HEK293 (cell line): ENCODE data around the gene TPSAB1.
A peak's percentile ranks its signal among the peaks of the same experiment; 100 is the strongest.

ENCODE experiments used
- HOXC10 ChIP-seq: sonication (generic); formaldehyde crosslinking; IDR thresholded peaks from 2 replicates; pipeline ENCODE4 v1.8.1; 2023; ENCODE audit warnings: mild to moderate bottlenecking, missing genetic modification reagents
- MEIS1 ChIP-seq: sonication (generic); formaldehyde crosslinking; IDR thresholded peaks from 2 replicates; pipeline ENCODE4 v1.8.1; 2022; ENCODE audit warnings: missing genetic modification reagents, mild to moderate bottlenecking, borderline replicate concordance
- MYNN ChIP-seq: fragments of 450-650 bp; formaldehyde crosslinking; IDR thresholded peaks from 2 replicates; pipeline ENCODE4 v1.5.1; 2016; ENCODE audit warnings: missing biosample characterization, missing genetic modification characterization, borderline replicate concordance
- MZF1 ChIP-seq: fragments of 450-650 bp; formaldehyde crosslinking; IDR thresholded peaks from 2 replicates; pipeline ENCODE4 v1.5.1; 2017; ENCODE audit warnings: missing biosample characterization, missing genetic modification characterization, borderline replicate concordance
- OVOL3 ChIP-seq: fragments of 450-650 bp; formaldehyde crosslinking; IDR thresholded peaks from 2 replicates; pipeline ENCODE4 v1.5.1; 2016; ENCODE audit warnings: missing biosample characterization, missing genetic modification characterization
- PRDM1 ChIP-seq: fragments of 450-650 bp; formaldehyde crosslinking; IDR thresholded peaks from 2 replicates; pipeline ENCODE4; 2016; ENCODE audit warnings: missing biosample characterization, missing genetic modification characterization
- WT1 ChIP-seq: fragments of 450-650 bp; formaldehyde crosslinking; IDR thresholded peaks from 2 replicates; pipeline ENCODE4 v1.5.1; 2016; ENCODE audit warnings: missing biosample characterization, missing genetic modification characterization
- ZBTB17 ChIP-seq: fragments of 450-650 bp; formaldehyde crosslinking; IDR thresholded peaks from 2 replicates; pipeline ENCODE4 v1.5.1; 2016; ENCODE audit warnings: missing biosample characterization, missing genetic modification characterization
- ZEB2 ChIP-seq: fragments of 450-650 bp; formaldehyde crosslinking; IDR thresholded peaks from 2 replicates; pipeline ENCODE4 v1.5.1; 2016; ENCODE audit warnings: missing biosample characterization, missing genetic modification characterization
- ZNF140 ChIP-seq: fragments of 450-650 bp; formaldehyde crosslinking; IDR thresholded peaks from 2 replicates; pipeline ENCODE4 v1.5.1; 2016; ENCODE audit warnings: missing biosample characterization, missing genetic modification characterization
- ZNF146 ChIP-seq: fragments of 450-650 bp; formaldehyde crosslinking; IDR thresholded peaks from 2 replicates; pipeline ENCODE4 v1.5.1; 2016; ENCODE audit warnings: missing biosample characterization, missing genetic modification characterization
- ZNF404 ChIP-seq: fragments of 450-650 bp; formaldehyde crosslinking; IDR thresholded peaks from 2 replicates; pipeline ENCODE4 v1.5.1; 2017; ENCODE audit warnings: missing biosample characterization, missing genetic modification characterization
- ZNF521 ChIP-seq: fragments of 450-650 bp; formaldehyde crosslinking; IDR thresholded peaks from 2 replicates; pipeline ENCODE4 v1.5.1; 2017; ENCODE audit warnings: missing biosample characterization, mild to moderate bottlenecking, missing genetic modification characterization
- ZNF600 ChIP-seq: fragments of 450-650 bp; formaldehyde crosslinking; IDR thresholded peaks from 2 replicates; pipeline ENCODE4 v1.5.1; 2016; ENCODE audit warnings: missing biosample characterization, missing genetic modification characterization
- ZNF623 ChIP-seq: fragments of 450-650 bp; formaldehyde crosslinking; IDR thresholded peaks from 2 replicates; pipeline ENCODE4 v1.5.1; 2016; ENCODE audit warnings: missing biosample characterization, missing genetic modification characterization
- ZNF629 ChIP-seq: fragments of 450-650 bp; formaldehyde crosslinking; IDR thresholded peaks from 2 replicates; pipeline ENCODE4 v1.5.1; 2017; ENCODE audit warnings: missing biosample characterization, missing genetic modification characterization
- ZNF768 ChIP-seq: fragments of 450-650 bp; formaldehyde crosslinking; IDR thresholded peaks from 2 replicates; pipeline ENCODE4 v1.5.1; 2018; ENCODE audit warnings: missing biosample characterization, mild to moderate bottlenecking, missing genetic modification characterization
- TF ChIP-seq, protein P1 (sequence below): fragments of 450-650 bp; formaldehyde crosslinking; IDR thresholded peaks from 2 replicates; pipeline ENCODE4 v1.5.1; 2016; ENCODE audit warnings: missing biosample characterization, missing genetic modification characterization
- TF ChIP-seq, protein P2 (sequence below): fragments of 450-650 bp; formaldehyde crosslinking; IDR thresholded peaks from 2 replicates; pipeline ENCODE4; 2016; ENCODE audit warnings: missing biosample characterization, missing genetic modification characterization
- TF ChIP-seq, protein P3 (sequence below): sonication (generic); formaldehyde crosslinking; IDR thresholded peaks from 2 replicates; pipeline ENCODE4 v1.8.1; 2022; ENCODE audit warnings: mild to moderate bottlenecking, moderate library complexity, missing genetic modification reagents
- TF ChIP-seq, protein P4 (sequence below): fragments of 450-650 bp; formaldehyde crosslinking; IDR thresholded peaks from 2 replicates; pipeline ENCODE4 v1.5.1; 2016; ENCODE audit warnings: missing biosample characterization, missing genetic modification characterization
- TF ChIP-seq, protein P5 (sequence below): fragments of 450-650 bp; formaldehyde crosslinking; IDR thresholded peaks from 2 replicates; pipeline ENCODE4 v1.5.1; 2016; ENCODE audit warnings: missing biosample characterization, missing genetic modification characterization
- TF ChIP-seq, protein P6 (sequence below): fragments of 450-650 bp; IDR thresholded peaks from 2 replicates; pipeline ENCODE4 v1.5.1; 2018; ENCODE audit warnings: missing biosample characterization, mild to moderate bottlenecking, missing genetic modification characterization
- TF ChIP-seq, protein P7 (sequence below): fragments of 450-650 bp; formaldehyde crosslinking; conservative IDR thresholded peaks from 2 replicates; pipeline ENCODE4 v1.5.1; 2016; ENCODE audit warnings: low read depth, missing biosample characterization, missing genetic modification characterization
- TF ChIP-seq, protein P8 (sequence below): fragments of 450-650 bp; IDR thresholded peaks from 2 replicates; pipeline ENCODE4 v1.5.1; 2018; ENCODE audit warnings: missing biosample characterization, missing genetic modification characterization

The TPSAB1 gene

DNA sequence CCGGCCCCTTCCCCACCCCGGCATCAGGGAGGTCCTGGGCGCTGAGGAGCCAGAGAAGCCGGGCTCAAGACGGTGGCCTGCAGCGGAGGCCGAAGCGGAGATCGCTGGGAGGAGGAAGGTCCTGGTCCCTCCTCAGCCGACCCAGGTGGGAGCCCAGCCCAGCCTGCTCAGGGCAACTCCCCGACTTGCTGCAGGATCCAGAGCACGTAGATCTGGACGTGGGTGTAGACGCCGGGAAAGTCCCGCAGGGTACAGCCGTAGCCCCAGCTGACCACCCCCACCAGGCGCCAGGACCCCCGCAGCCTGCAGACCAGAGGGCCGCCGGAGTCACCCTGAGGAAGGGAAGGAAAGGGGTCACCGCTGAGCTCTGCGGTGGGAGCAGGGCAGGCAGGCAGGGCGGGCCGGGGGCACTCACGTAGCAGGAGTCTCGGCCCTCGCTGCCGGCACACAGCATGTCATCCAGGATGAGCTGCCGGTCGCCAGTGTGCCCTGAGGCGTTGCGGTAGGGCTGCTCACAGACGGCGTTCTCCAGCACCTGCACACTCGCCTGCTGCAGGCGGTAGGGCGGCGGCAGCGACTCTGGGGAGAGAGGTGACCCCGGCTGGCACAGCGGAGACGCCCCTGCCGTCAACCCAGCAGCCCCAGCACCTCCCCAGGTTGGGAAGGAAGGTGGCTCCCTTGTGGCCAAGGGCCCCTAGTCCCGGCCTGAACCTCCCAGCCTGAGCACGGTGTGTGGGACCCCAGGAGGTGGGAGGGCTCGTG, 20.8 kb downstream of the TPSAB1 start (continued):
- TF ChIP-seq ZBTB17 (peak; percentile 26; the same call in 1 of the 2 replicates), MYNN (tag by site-specific recombination) (no peak), PRDM1 (tag by site-specific recombination) (no peak), HOXC10 (no peak), MZF1 (tag by site-specific recombination) (no peak), ZNF768 (no peak), ZNF146 (tag by site-specific recombination) (no peak), OVOL3 (tag by site-specific recombination) (no peak), ZNF629 (tag by site-specific recombination) (no peak), ZEB2 (tag by site-specific recombination) (no peak), ZNF140 (no peak), ZNF404 (tag by site-specific recombination) (no peak), ZNF521 (tag by site-specific recombination) (no peak), WT1 (tag by site-specific recombination) (no peak), ZNF623 (tag by site-specific recombination) (no peak), ZNF600 (tag by site-specific recombination) (0 out of 2 replicates have a peak, but pooled peaks have one; percentile 31), MEIS1 (CRISPR knock-in tag) (no peak)
- TF ChIP-seq, protein P1, sequence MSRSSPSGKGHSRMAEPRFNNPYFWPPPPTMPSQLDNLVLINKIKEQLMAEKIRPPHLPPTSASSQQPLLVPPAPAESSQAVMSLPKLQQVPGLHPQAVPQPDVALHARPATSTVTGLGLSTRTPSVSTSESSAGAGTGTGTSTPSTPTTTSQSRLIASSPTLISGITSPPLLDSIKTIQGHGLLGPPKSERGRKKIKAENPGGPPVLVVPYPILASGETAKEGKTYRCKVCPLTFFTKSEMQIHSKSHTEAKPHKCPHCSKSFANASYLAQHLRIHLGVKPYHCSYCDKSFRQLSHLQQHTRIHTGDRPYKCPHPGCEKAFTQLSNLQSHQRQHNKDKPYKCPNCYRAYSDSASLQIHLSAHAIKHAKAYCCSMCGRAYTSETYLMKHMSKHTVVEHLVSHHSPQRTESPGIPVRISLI (tag by site-specific recombination): no peak
- TF ChIP-seq, protein P2, sequence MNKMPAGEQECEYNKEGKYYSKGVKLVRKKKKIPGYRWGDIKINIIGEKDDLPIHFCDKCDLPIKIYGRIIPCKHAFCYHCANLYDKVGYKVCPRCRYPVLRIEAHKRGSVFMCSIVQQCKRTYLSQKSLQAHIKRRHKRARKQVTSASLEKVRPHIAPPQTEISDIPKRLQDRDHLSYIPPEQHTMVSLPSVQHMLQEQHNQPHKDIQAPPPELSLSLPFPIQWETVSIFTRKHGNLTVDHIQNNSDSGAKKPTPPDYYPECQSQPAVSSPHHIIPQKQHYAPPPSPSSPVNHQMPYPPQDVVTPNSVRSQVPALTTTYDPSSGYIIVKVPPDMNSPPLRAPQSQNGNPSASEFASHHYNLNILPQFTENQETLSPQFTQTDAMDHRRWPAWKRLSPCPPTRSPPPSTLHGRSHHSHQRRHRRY (tag by site-specific recombination): no peak
- TF ChIP-seq, protein P3, sequence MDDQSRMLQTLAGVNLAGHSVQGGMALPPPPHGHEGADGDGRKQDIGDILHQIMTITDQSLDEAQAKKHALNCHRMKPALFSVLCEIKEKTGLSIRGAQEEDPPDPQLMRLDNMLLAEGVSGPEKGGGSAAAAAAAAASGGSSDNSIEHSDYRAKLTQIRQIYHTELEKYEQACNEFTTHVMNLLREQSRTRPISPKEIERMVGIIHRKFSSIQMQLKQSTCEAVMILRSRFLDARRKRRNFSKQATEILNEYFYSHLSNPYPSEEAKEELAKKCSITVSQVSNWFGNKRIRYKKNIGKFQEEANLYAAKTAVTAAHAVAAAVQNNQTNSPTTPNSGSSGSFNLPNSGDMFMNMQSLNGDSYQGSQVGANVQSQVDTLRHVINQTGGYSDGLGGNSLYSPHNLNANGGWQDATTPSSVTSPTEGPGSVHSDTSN (CRISPR knock-in tag): 0 out of 2 replicates have a peak, but pooled peaks have one; percentile 40
- TF ChIP-seq, protein P4, sequence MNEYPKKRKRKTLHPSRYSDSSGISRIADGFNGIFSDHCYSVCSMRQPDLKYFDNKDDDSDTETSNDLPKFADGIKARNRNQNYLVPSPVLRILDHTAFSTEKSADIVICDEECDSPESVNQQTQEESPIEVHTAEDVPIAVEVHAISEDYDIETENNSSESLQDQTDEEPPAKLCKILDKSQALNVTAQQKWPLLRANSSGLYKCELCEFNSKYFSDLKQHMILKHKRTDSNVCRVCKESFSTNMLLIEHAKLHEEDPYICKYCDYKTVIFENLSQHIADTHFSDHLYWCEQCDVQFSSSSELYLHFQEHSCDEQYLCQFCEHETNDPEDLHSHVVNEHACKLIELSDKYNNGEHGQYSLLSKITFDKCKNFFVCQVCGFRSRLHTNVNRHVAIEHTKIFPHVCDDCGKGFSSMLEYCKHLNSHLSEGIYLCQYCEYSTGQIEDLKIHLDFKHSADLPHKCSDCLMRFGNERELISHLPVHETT: no peak
- TF ChIP-seq, protein P5, sequence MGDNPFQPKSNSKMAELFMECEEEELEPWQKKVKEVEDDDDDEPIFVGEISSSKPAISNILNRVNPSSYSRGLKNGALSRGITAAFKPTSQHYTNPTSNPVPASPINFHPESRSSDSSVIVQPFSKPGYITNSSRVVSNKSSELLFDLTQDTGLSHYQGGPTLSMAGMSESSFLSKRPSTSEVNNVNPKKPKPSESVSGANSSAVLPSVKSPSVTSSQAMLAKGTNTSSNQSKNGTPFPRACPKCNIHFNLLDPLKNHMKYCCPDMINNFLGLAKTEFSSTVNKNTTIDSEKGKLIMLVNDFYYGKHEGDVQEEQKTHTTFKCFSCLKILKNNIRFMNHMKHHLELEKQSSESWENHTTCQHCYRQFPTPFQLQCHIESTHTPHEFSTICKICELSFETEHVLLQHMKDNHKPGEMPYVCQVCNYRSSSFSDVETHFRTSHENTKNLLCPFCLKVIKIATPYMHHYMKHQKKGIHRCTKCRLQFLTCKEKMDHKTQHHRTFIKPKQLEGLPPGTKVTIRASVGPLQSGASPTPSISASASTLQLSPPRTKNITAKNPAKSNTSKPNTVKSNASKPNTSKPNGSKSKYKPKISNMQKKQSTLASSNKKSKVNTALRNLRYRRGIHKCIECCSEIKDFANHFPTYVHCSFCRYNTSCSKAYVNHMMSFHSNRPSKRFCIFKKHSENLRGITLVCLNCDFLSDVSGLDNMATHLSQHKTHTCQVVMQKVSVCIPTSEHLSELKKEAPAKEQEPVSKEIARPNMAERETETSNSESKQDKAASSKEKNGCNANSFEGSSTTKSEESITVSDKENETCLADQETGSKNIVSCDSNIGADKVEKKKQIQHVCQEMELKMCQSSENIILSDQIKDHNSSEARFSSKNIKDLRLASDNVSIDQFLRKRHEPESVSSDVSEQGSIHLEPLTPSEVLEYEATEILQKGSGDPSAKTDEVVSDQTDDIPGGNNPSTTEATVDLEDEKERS (tag by site-specific recombination): no peak
- TF ChIP-seq, protein P6, sequence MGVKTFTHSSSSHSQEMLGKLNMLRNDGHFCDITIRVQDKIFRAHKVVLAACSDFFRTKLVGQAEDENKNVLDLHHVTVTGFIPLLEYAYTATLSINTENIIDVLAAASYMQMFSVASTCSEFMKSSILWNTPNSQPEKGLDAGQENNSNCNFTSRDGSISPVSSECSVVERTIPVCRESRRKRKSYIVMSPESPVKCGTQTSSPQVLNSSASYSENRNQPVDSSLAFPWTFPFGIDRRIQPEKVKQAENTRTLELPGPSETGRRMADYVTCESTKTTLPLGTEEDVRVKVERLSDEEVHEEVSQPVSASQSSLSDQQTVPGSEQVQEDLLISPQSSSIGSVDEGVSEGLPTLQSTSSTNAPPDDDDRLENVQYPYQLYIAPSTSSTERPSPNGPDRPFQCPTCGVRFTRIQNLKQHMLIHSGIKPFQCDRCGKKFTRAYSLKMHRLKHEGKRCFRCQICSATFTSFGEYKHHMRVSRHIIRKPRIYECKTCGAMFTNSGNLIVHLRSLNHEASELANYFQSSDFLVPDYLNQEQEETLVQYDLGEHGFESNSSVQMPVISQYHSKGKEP (tag by site-specific recombination): no peak
- TF ChIP-seq, protein P7, sequence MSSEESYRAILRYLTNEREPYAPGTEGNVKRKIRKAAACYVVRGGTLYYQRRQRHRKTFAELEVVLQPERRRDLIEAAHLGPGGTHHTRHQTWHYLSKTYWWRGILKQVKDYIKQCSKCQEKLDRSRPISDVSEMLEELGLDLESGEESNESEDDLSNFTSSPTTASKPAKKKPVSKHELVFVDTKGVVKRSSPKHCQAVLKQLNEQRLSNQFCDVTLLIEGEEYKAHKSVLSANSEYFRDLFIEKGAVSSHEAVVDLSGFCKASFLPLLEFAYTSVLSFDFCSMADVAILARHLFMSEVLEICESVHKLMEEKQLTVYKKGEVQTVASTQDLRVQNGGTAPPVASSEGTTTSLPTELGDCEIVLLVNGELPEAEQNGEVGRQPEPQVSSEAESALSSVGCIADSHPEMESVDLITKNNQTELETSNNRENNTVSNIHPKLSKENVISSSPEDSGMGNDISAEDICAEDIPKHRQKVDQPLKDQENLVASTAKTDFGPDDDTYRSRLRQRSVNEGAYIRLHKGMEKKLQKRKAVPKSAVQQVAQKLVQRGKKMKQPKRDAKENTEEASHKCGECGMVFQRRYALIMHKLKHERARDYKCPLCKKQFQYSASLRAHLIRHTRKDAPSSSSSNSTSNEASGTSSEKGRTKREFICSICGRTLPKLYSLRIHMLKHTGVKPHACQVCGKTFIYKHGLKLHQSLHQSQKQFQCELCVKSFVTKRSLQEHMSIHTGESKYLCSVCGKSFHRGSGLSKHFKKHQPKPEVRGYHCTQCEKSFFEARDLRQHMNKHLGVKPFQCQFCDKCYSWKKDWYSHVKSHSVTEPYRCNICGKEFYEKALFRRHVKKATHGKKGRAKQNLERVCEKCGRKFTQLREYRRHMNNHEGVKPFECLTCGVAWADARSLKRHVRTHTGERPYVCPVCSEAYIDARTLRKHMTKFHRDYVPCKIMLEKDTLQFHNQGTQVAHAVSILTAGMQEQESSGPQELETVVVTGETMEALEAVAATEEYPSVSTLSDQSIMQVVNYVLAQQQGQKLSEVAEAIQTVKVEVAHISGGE (tag by site-specific recombination): no peak
- TF ChIP-seq, protein P8, sequence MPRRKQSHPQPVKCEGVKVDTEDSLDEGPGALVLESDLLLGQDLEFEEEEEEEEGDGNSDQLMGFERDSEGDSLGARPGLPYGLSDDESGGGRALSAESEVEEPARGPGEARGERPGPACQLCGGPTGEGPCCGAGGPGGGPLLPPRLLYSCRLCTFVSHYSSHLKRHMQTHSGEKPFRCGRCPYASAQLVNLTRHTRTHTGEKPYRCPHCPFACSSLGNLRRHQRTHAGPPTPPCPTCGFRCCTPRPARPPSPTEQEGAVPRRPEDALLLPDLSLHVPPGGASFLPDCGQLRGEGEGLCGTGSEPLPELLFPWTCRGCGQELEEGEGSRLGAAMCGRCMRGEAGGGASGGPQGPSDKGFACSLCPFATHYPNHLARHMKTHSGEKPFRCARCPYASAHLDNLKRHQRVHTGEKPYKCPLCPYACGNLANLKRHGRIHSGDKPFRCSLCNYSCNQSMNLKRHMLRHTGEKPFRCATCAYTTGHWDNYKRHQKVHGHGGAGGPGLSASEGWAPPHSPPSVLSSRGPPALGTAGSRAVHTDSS: no peak
